IPS-18c (cell line): ENCODE results near the gene HIPK1.

ENCODE experiments used
- H3K4me3 ChIP-seq: 2 replicates; pipeline ENCODE4 v1.7.0; 2013; ENCODE audit warnings: low read depth, mild to moderate bottlenecking, low read length, moderate library complexity; ENCODE audit not compliant: insufficient read depth
- H3K9me3 ChIP-seq: one replicate; pipeline ENCODE4 v1.6.1; 2013; ENCODE audit warnings: mild to moderate bottlenecking, low read length, moderate library complexity; ENCODE audit not compliant: control insufficient read depth, insufficient read depth

HIPK1 gene

DNA sequence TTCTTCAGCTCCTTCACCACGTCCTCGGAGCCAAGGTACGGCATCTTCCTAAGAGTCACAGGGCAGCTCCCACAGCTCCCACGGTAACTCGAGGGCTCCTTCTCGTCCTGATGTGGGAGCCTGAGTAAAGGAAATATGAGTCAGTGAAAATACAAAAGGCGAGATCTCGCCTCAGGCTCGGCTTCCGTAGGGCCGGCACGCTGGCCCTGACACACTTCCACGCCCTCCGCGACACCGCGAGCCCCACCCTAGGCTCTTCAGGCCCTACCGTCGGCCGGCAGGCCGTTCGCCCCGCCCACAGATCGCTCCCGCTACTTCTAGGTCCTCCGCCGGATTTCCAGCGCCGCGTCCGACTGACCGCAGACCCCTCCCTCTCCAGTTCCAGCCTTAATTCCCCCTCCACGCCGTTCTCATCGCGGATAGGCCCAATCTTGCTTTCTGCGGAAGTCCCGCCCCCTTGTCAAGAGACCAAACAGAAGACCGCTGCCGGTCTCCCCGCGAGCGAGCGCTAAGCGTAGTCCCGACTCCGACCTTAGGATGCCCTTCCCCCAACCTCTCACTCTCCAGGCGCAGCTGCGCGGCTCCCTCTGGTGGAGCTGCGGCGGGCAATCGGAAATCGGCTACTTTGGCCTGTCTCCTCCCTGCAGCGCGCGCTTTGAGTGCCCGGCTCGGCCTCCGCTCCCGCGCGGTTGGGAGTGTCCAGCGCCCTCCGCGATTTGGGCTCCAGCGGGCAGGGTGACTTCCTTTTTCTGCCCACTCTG lies 24.3 kb upstream of the HIPK1 start, which contains the start of the genes AP4B1 and DCLRE1B:
AP4B1 (minus strand) TSS at position 126 of the 761 bp plus-strand sequence; CDS start at position 44, 82 bp downstream.
DCLRE1B (plus strand) TSS at position 653 of the 761 bp plus-strand sequence. CDS start 261 bp downstream, outside the sequence.
- no peaks in the 10 kb centered on the region for H3K9me3 ChIP-seq

DNA sequence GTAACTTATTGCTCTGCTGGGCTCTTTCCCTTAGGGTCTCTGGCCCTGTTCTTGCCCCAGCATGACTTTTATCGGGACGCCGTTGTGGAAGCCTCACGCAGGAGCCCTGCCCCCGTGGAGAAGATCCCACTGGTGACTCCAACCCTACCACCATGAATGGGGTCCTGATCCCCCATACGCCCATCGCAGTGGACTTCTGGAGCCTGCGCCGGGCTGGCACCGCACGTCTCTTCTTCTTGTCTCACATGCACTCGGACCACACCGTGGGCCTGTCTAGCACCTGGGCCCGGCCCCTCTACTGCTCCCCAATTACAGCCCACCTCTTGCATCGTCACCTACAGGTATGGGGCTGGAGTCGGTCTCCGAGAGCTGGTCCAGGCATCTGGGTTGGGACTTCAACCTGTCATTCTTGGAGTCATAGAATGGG lies 23.7 kb upstream of the HIPK1 start:
- H3K9me3 ChIP-seq = no peaks in the 10 kb centered on the region
- peak overlapping the region; percentile 100 for H3K4me3 ChIP-seq

More for the DNA sequence above, 24.3 kb upstream of the HIPK1 start, which contains the start of the genes AP4B1 and DCLRE1B:
- peak within 1 kb of the TSS; percentile 100 for H3K4me3 ChIP-seq

DNA sequence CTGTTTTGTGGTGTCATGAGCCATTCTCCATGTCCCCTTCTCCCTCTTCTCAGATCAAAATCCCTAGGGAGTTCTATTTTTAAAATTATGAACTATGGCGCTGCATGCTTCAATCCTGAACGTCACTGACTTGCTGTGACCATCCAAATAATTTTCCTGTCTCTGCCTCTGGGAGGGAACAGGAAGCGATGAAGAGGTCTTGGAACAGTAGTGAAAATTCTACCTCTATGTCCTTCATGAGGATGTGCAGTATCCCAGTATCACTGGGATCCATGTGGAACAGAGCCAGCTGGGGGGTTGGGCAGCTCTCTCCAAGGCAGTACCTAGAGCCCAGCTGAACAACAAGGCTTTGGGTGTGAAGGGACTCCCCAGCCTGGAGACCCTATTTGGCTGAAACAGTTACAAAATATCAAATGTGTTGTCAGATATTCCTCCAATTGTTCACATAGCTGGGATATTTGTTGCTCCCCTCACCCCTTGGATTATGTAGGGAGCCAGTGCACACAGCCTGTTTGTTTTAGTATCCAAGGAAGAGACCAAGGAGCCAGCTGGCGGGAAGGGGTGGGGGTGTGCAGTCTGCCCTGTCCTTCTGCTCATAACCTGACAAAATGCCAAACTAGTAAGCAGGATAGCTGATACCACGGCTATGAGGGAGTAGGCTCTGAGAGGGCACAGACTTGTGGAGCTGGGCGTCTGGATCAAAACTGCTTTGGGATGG lies 16.4 kb upstream of the HIPK1 start:
- Histone ChIP-seq H3K4me3 (no peak overlapping the region), H3K9me3 (no peaks in the 10 kb centered on the region)

DNA sequence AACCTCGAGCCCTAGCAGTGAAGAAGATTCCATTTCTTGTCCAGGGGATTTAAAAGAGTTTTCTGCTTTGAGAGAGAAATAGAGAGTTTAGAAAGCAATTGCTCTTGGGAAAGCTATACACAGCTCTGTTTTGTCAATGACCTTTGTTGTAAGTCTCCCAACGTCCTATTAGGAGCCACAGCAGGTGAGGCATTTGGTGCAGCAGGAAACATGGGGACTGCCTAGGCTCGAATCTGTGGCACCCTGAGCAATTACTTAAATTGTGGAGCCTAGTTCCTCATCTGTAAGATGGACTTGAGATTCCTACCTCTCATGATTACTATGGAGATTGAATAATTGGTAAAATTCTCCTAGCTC lies 15.8 kb upstream of the HIPK1 start:
- Histone ChIP-seq H3K4me3 (no peak overlapping the region), H3K9me3 (no peaks in the 10 kb centered on the region)

DNA sequence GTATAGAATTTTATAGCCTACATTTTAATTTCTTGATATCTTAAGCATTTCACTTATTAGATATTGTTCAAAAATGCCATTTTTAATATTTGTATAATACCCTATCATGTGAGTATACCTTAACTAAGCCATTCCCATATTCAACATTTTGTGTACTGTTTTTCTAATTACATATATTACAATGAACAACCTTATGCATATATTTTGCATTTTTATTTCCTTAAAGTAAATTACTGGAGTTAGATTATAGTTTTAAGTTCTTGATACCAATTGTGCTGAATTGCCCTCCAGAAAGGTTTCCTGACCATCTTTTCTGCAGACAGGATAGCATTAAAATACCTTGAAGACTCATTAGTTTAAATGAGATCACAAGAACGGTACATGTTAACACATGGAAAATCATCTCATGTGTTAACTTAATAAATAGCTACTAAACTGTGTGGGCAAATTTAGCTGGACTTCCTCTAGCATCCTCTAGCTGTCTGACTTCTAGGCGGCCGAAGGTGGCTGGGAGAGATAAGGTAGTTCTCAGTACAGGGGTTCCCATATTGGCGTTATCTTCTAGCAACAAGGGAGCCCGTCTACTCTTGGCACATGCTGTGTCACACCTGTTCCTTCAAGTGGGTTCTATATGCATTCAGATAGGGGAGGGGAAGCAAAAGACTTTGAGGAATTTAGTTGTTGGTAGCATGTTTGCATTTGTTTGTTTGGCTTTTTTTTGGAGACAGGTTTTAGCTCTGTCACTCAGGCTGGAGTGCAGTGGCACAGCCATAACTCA lies 15.0 kb upstream of the HIPK1 start:
- Histone ChIP-seq H3K9me3 (no peaks in the 10 kb centered on the region), H3K4me3 (no peak overlapping the region)

DNA sequence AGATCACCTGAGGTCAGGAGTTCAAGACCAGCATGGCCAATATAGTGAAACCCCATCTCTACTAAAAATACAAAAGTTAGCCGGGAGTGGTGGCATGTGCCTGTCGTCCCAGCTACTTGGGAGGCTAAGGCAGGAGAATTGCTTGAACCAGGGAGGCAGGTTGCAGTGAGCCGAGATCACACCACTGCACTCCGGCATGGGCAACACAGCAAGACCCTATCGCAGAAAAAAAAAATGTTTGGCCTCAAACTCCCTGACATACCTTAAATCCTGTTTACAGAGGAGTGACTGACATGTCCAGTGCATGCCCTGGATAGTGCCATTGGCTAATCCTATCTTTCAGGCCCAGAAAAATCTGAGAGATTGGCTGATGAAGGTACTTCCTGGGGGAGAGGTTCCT lies 12.2 kb upstream of the HIPK1 start:
- H3K4me3 ChIP-seq = no peak overlapping the region
- H3K9me3 ChIP-seq = no peaks in the 10 kb centered on the region

DNA sequence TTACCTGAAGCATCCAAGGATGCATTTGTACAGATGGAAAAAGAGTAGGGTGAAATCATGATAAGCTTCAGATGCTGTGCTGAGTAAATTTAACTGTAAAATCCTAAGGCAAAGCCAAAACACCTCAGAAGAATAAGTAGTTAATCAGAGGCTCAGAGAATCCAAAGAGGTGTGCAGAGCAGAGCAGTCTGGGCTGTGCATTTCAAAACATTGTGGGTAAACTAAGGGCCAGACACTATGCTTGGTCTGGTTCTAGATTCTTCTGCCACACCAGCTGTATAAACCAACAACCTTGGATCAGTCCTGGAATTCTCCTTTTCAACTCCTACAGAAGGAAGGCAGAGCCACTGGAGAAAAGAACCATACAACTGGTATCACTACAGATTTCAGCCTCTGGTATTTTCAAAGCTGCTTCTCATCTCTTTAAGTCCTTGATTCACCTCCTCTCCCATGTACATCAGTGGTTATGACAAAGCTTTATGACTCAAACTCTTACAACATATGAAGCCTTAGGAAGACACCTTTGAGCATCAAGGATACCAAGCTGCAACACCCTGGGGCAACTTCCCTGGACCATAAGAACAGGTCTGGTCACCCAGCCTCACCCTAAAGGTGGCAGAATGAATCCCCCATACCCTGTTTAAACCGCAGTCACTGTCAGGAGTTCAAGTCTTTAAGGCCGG lies 11.6 kb upstream of the HIPK1 start:
- Histone ChIP-seq H3K4me3 (no peak overlapping the region), H3K9me3 (no peaks in the 10 kb centered on the region)

DNA sequence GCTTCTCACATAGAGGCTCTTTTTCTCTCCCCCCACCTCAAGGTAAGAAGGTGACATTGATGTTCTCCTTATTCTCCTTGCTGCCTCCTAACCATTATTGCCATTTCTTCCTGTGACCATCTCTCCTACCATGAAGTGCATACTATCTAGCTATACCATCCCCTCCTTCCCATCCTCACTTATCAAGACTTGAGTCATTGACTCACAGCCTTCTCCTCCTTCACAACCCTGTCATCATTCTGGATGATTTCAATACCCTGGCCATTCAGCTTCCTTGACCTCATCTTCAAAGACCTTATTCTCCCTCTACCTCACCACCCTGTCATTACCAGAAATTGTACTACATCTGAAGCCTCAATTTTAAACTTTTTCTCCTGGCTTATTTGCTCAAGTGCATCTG lies 10.9 kb upstream of the HIPK1 start:
- no peak overlapping the region for H3K4me3 ChIP-seq
- H3K9me3 ChIP-seq = no peaks in the 10 kb centered on the region

DNA sequence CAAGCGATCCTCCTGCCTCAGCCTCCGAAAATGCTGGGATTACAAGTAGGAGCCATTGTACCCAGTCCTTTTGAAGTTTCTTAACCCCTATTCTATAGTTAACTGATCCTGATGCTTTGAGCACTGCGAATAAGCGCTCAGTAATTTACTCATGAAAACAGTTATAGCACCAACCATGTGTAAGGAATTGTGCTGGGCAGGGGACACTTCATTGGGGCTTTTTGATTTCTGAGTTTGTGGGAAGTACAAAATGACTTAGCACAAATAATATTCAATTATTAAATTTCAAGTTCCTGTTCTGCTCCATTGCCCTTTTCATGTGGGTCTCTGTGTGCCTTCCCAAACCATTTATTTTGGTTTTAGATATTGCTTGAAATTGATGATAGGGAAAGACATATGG lies 6.2 kb upstream of the HIPK1 start:
- no peaks in the 10 kb centered on the region for H3K9me3 ChIP-seq

DNA sequence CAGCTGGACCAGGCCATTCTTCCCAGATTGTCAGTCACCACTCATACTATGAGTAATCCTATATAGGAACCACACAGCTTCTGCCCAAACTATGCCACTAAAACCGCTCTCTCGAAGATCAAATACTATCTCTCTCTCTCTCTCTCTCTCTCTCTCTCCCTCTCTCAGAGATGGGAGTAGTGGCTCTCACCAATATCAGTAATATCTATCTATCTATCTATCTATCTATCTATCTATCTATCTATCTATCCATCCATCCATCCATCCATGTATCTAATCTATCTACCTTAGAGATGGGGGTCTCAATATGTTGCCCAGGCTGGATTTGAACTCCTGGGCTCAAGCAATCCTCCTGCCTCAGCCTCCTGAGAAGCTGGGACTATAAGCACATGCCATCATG lies 4.7 kb upstream of the HIPK1 start:
- Histone ChIP-seq H3K9me3 (no peaks in the 10 kb centered on the region), H3K4me3 (no peak overlapping the region)

More for the DNA sequence above, 6.2 kb upstream of the HIPK1 start:
- no peak overlapping the region for H3K4me3 ChIP-seq

DNA sequence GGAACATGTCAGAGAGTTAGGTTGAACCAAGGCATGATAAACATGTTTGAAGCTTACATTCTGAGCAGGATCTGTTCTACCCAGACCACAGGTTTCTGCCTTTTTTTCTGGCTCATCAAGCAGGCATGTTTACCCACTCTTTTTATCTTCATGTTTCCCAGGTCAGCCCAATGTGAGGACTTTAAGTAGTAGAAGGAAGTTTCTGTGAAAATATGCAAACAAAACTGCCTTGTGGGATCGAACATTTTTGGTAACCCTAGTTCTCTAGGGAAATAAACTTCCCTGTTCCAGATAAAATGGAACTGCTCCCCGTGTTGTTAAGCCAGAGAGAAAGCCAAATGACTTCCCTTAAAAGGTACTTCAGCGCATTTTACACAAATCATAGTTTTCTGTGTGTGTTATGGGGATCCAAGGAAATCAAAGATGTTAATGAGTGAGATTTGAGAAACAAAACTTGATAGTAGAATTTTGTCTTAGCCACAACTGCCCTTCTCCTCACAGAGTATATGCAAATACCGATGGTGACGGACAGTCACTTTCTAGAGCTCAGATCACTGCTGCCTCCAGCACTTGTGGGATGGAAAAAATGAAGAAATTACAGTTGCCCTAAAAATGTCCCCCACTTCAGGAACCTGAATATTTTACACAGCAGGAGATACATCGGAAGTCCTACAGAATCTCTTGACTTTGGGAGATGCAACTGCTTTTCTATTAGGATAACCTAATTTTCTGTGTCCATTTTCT lies 765 bp upstream of the HIPK1 start:
- Histone ChIP-seq H3K9me3 (no peaks in the 10 kb centered on the region), H3K4me3 (peak overlapping the region; percentile 85)

DNA sequence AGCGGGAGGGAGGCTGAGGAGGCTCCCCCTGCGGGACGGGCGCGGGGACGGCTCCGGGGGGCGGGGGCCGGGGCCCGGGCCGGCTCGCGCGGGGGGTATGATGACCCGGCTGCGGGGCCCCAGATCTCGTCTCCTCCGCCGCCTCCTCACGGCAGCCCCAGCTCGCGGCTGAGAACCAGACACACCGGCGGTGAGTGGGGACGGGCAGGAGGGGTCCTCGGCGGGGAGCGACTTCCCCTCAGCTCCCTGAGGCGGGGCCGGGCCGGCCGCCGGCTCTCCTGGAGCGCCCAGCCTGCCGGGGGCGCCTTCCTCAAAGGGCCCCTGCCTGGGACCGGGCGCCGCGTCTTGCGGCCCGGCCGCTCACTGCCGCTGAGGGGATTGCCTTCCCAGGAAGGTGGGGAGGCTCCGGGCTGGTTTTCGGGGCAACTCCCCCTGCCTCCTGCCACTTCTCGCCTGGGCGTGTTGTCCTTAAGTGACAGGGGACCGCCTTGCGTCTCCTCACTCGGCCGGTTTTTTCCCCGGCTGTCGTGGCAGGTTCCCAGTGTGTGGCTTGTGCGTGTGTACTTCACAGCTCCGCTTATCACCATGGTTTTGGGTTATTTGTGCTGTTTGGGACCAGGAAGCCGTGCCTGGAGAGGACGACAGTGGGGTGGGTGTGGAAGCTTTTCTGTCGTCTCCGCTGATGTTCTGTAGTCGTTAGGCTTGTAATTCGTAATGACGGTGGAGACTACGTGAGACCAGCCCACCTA lies 800 bp downstream of the HIPK1 start:
- peak overlapping the region; percentile 85 for H3K4me3 ChIP-seq

DNA sequence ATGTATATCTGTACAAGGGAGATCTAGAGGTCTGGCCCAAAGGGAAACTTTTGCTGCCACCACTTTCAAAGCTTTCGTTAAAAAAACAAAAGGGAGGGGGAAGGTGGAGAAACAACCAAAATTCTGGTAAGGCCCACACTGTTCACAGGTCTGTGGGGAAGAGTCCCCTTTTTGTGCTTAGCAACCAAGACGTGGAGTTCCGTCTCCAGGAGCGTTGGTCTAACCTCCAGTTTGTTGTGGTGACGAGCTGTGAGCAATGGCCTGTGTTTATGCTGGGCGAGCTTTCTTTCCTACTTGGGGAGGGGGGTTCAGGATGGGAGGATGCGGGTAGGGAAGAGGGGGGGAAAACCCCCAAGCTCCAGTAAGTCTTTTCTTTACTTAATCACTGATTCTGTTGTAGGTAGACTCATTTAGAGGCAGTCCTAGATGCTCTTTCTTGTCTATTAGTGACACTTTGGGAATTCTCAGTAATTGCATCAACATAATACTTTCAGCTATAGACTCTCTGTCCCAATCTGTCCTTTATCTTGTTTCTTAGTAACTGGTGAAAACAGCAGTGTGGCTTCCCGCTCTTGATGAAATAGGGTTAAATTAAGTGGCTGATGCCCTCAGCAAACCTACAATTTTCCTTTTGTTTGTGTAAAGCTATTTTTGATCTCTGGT lies 1.5 kb downstream of the HIPK1 start:
- H3K9me3 ChIP-seq = no peaks in the 10 kb centered on the region
- peak overlapping the region; percentile 85 for H3K4me3 ChIP-seq

More for the DNA sequence above, 800 bp downstream of the HIPK1 start:
- H3K9me3 ChIP-seq = no peaks in the 10 kb centered on the region

DNA sequence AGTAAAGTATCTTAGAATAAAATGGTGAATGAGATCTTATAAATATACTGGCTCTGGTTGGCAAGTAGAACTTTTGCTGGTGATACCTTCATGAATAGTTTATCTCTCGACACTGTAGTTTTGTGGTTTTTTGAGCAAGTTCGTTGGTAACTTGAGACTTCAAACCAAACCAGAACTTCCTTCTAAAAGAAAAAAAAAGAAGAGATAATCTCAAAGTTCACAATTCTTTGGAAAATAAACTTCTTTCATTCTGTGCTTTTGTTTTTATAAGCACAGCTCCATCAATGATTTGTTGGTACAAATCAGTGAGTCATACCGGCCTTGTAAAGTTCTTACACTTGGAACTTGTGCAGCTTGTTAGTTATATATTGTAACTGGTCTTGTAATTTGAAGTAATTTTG lies 2.3 kb downstream of the HIPK1 start:
- no peaks in the 10 kb centered on the region for H3K9me3 ChIP-seq
- no peak overlapping the region for H3K4me3 ChIP-seq

DNA sequence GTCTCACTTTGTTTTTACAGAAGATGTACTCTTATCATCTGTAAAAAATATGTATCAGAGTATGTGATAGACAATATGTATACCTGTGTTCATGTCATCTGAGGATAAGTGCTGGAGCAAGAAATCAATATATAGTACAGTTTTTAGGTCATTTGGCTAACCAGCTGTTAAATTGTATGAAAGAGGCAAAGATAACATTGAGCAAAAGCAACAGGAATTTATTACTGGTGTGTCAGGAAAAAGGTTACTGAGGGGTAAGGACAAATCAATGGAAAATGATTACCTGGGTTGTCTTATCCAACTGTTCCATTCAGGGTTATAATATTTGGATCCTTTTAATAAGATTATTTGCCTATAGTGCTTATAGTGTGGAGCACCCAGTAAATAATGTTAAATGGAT lies 4.9 kb downstream of the HIPK1 start:
- Histone ChIP-seq H3K4me3 (no peak overlapping the region), H3K9me3 (no peaks in the 10 kb centered on the region)
